GM12878 (cell line): Measurements from ENCODE around the gene CNTN2. TPM values are rescaled to one million over a fixed set of nuclear protein-coding genes. Genes with fewer than 3 reads are reported as not detected.

ENCODE experiments used
- ATAC-seq: fragments of 200-7000 bp; cut with Tn5 transposase; 3 replicates; pipeline ENCODE4 v1.9.1; 2020; ENCODE audit warnings: mild to moderate bottlenecking, moderate library complexity
- BruUV-seq: library from RNA; stranded (reverse); fragments of 400-500 nt; replicated peaks from 2 replicates; lab custom pipeline; 2021; lab: Mats Ljungman, UMichigan
- CTCF ChIA-PET: fragments of 300-600 bp; sonication (Branson Sonifier 250); formaldehyde crosslinking; extraction: SDS; loops from one replicate; lab custom pipeline; 2021; ENCODE audit warnings: inconsistent platforms; lab: Yijun Ruan, JAX
- POLR2A ChIA-PET: fragments of 350-600 bp; formaldehyde crosslinking; extraction: SDS; loops from one replicate; lab custom pipeline; 2021; ENCODE audit warnings: inconsistent platforms; lab: Charles Lee
- RAD21 ChIA-PET: fragments of 300-600 bp; sonication (Branson Sonifier 250); formaldehyde crosslinking; loops from one replicate; lab custom pipeline; 2023; ENCODE audit warnings: antibody characterized with exemption; ENCODE audit not compliant: unreplicated experiment; lab: Charles Lee
- SMC1A ChIA-PET: fragments of 300-600 bp; sonication (Branson Sonifier 250); formaldehyde crosslinking; loops from one replicate; lab custom pipeline; 2023; ENCODE audit not compliant: unreplicated experiment, uncharacterized antibody; lab: Charles Lee
- DNase-seq: peaks from one replicate; pipeline ENCODE4 v3.0.0-alpha.2; 2011; ENCODE audit warnings: low read depth, low spot score
- FAIRE-seq: peaks from 3 replicates; lab custom pipeline; 2011; peaks lifted over from hg19 to GRCh38; lab: Jason Lieb, UNC
- H2AFZ ChIP-seq: 2 replicates; pipeline ENCODE4 v1.6.0; 2011; ENCODE audit warnings: low read depth, low read length, control low read depth; ENCODE audit not compliant: control insufficient read depth
- H3K27ac ChIP-seq: 2 replicates; pipeline ENCODE4 v1.5.1; 2011; ENCODE audit warnings: control low read depth; ENCODE audit not compliant: control insufficient read depth, insufficient read depth
- H3K27me3 ChIP-seq, 2 experiments: replicated peaks in 1 of 2; 2 replicates each; pipeline versions ENCODE4 v1.6.0 to v1.6.1; 2011; ENCODE audit warnings: low read length in 1 of 2; ENCODE audit not compliant: control insufficient read depth in 2 of 2, insufficient read depth in 2 of 2
- H3K36me3 ChIP-seq, 2 experiments: 2 replicates each; pipeline ENCODE4 v1.5.1; 2011; ENCODE audit warnings: low read length in 1 of 2; ENCODE audit not compliant: control insufficient read depth in 2 of 2, insufficient read depth in 2 of 2
- H3K4me1 ChIP-seq: 2 replicates; pipeline ENCODE4 v1.6.1; 2011; ENCODE audit warnings: mild to moderate bottlenecking, low read length, moderate library complexity, mixed read lengths; ENCODE audit not compliant: control insufficient read depth, insufficient read depth
- H3K4me2 ChIP-seq: 2 replicates; pipeline ENCODE4 v1.6.0; 2011; ENCODE audit warnings: control low read depth; ENCODE audit not compliant: control insufficient read depth, insufficient read depth
- H3K4me3 ChIP-seq: fragments of 200-600 bp; sonication (generic); 2 replicates; pipeline ENCODE4 v1.5.1; 2016
- H3K79me2 ChIP-seq: 2 replicates; pipeline ENCODE4 v1.6.0; 2011; ENCODE audit warnings: low read length; ENCODE audit not compliant: control insufficient read depth, insufficient read depth
- H3K9ac ChIP-seq: 2 replicates; pipeline ENCODE4 v1.8.0; 2011; ENCODE audit warnings: low read length, control low read depth, mixed read lengths; ENCODE audit not compliant: control insufficient read depth, insufficient read depth
- H3K9me3 ChIP-seq: replicated peaks from 3 replicates; pipeline ENCODE4 v1.5.1; 2011; ENCODE audit warnings: mild to moderate bottlenecking, low read length; ENCODE audit not compliant: control insufficient read depth, insufficient read depth
- H4K20me1 ChIP-seq: 2 replicates; pipeline ENCODE4 v1.6.0; 2011; ENCODE audit not compliant: control insufficient read depth, insufficient read depth
- ESRRA ChIP-seq: IDR thresholded peaks from 2 replicates; pipeline ENCODE4 v1.6.1; 2012; ENCODE audit warnings: mild to moderate bottlenecking, low read length, improper control_type of control experiment
- HCFC1 ChIP-seq: fragments of 150-350 bp; IDR thresholded peaks from 2 replicates; pipeline ENCODE4 v1.6.1; 2014; ENCODE audit warnings: low read length
- IRF5 ChIP-seq: fragments of 450-650 bp; IDR thresholded peaks from 2 replicates; pipeline ENCODE4 v1.6.1; 2017; ENCODE audit warnings: borderline replicate concordance
- MLLT1 ChIP-seq: fragments of 450-650 bp; IDR thresholded peaks from 2 replicates; pipeline ENCODE4 v1.6.1; 2016; ENCODE audit warnings: mild to moderate bottlenecking
- MTA2 ChIP-seq: fragments of 450-650 bp; IDR thresholded peaks from 2 replicates; pipeline ENCODE4 v1.6.1; 2016; ENCODE audit warnings: low read depth, mild to moderate bottlenecking, moderate library complexity
- PBX3 ChIP-seq: IDR thresholded peaks from 2 replicates; pipeline ENCODE4 v1.6.1; 2011; ENCODE audit warnings: mild to moderate bottlenecking, low read depth, low read length, moderate library complexity; ENCODE audit not compliant: insufficient replicate concordance
- POLR2A ChIP-seq: IDR thresholded peaks from 2 replicates; pipeline ENCODE4 v1.6.1; 2011; ENCODE audit warnings: low read depth, mild to moderate bottlenecking, low read length
- SIX5 ChIP-seq: IDR thresholded peaks from 2 replicates; pipeline ENCODE4 v1.6.1; 2011; ENCODE audit warnings: mild to moderate bottlenecking, low read depth, low read length, moderate library complexity; ENCODE audit not compliant: severe bottlenecking
- SMARCA5 ChIP-seq: fragments of 450-650 bp; IDR thresholded peaks from 2 replicates; pipeline ENCODE4 v1.6.1; 2017; ENCODE audit warnings: mild to moderate bottlenecking
- SMC3 ChIP-seq: IDR thresholded peaks from 2 replicates; pipeline ENCODE4 v1.6.1; 2011; ENCODE audit warnings: low read length, improper control_type of control experiment, borderline replicate concordance
- STAT3 ChIP-seq: IDR thresholded peaks from 2 replicates; pipeline ENCODE4 v1.6.1; 2011; ENCODE audit warnings: low read depth, low read length, improper control_type of control experiment
- YY1 ChIP-seq: IDR thresholded peaks from 2 replicates; pipeline ENCODE4 v1.6.1; 2011; ENCODE audit warnings: low read depth, mild to moderate bottlenecking, low read length
- ZBTB11 ChIP-seq: fragments of 450-650 bp; formaldehyde crosslinking; IDR thresholded peaks from 2 replicates; pipeline ENCODE4 v1.5.0; 2022; ENCODE audit warnings: mild to moderate bottlenecking, missing genetic modification characterization
- ZNF217 ChIP-seq: fragments of 450-650 bp; IDR thresholded peaks from 2 replicates; pipeline ENCODE4 v1.6.1; 2017; ENCODE audit warnings: antibody characterized with exemption, mild to moderate bottlenecking
- WGBS: methylation state at CpG from one replicate; pipeline ENCODE4 v1.1.6; 2016; ENCODE audit warnings: low lambda C conversion rate; ENCODE audit not compliant: insufficient replicate concordance, insufficient coverage; ENCODE audit errors: missing lambda C conversion rate; 5-methylcytosine and 5-hydroxymethylcytosine counted together
- in situ Hi-C: fragments of 300-500 bp; cut with MboI; formaldehyde crosslinking; loops from 9 replicates; pipeline ENCODE4 v1.14.3; 2018; ENCODE audit warnings: mixed read lengths
- intact Hi-C: fragments of 100-400 bp; cut with micrococcal nuclease; formaldehyde crosslinking; loops from one replicate; pipeline ENCODE4 v1.14.2; 2022; ENCODE audit not compliant: unreplicated experiment
- polyA plus RNA-seq, 11 experiments: library from polyadenylated mRNA; depleted of rRNA in 4 of 11; unstranded in 6 of 11; stranded (reverse) in 5 of 11; fragments of >200 nt; fragmentation: Nextera tagmentation in 4 of 11; fragmentation: Illumina TruSeq in 1 of 11; extraction: Ambion mirVana in 4 of 11; extraction: Trizol in 1 of 11; gene quantifications; 1 replicate in 1 of 11; 2 replicates in 10 of 11; pipeline versions ENCODE4 v1.2.1 to v1.2.3, GENCODE V29; 2011 to 2016; ENCODE audit warnings: inconsistent platforms in 2 of 11, missing spikeins in 2 of 11, low read depth in 1 of 11
- total RNA-seq, 4 experiments: library from RNA; depleted of rRNA in 3 of 4; stranded (reverse); fragments of >200 nt in 3 of 4; fragmentation: Illumina TruSeq in 1 of 4; extraction: Trizol in 1 of 4; gene quantifications; 2 replicates each; pipeline versions ENCODE4 v1.2.1 to v1.2.3, GENCODE V29; 2013 to 2021

The CNTN2 gene
- total and polyA plus RNA-seq, 10 of the 15 experiments (the other 5 are each of a cell fraction or from before 2014, with no cell fraction given): 0.03 TPM; not detected in 9

GRCh38 chr1:205088341-205088740, 45.3 kb downstream of the CNTN2 start:
- FAIRE-seq: no peak
- intact Hi-C loops: no loop called here

More at GRCh38 chr1:205088341-205088740, 45.3 kb downstream of the CNTN2 start:
- no peaks in the 10 kb centered on the region for H3K79me2 ChIP-seq
- no peaks in the 10 kb centered on the region for H3K27me3 ChIP-seq
- CTCF ChIA-PET: interaction anchor here (1.2 kb wide), 1 partner anchor 27 kb away, joined by 8 read pairs; no protein-coding TSS in a partner anchor
- POLR2A ChIA-PET: no interaction called here
- WGBS: 96% methylated on average over 3 of the region's 3 CpGs
- H3K9me3 ChIP-seq: no peaks in the 10 kb centered on the region
- H2AFZ ChIP-seq: no peak overlapping the region
- no peak overlapping the region for H3K27ac ChIP-seq
- RAD21 ChIA-PET: no interaction called here
- no peak overlapping the region for H3K4me2 ChIP-seq
- SMC1A ChIA-PET: interaction anchor here (0.6 to 1.4 kb wide), 5 partner anchors 11 to 165 kb away, joined by 3 to 4 read pairs (median 3); no protein-coding TSS in a partner anchor
- in situ Hi-C loops: no loop called here
- no peak overlapping the region for H3K9ac ChIP-seq
- no peaks in the 10 kb centered on the region for H3K4me1 ChIP-seq
- BruUV-seq: no TSS peak
- DNase-seq (no peak), ATAC-seq (no peak)
- peaks cover 4 to 5% of the 10 kb centered on the region in 2 experiments; a peak in 3 of 4 replicates for H3K36me3 ChIP-seq
- TF ChIP-seq ZNF217: no peak
- TF ChIP-seq ZBTB11 (CRISPR knock-in tag): no peak
- no peak for TF ChIP-seq HCFC1
- no peak for TF ChIP-seq MLLT1
- no peak for TF ChIP-seq IRF5
- TF ChIP-seq SMC3: no peak
- no peak for TF ChIP-seq STAT3
- TF ChIP-seq MTA2: no peak
- no peak for TF ChIP-seq SIX5
- no peak for TF ChIP-seq POLR2A
- no peak for TF ChIP-seq ESRRA
- TF ChIP-seq PBX3: no peak
- TF ChIP-seq SMARCA5: no peak
- no peak for TF ChIP-seq YY1
- no peak overlapping the region for H3K4me3 ChIP-seq
- H4K20me1 ChIP-seq: no peaks in the 10 kb centered on the region
